NT2/D1 (cell line): Measurements from ENCODE around the gene PDCD1.
A peak's percentile ranks its signal among the peaks of the same experiment; 100 is the strongest.
"Not testable (repeated sequence)": the region's sequence is repeated elsewhere in the genome, so short reads cannot be mapped to it uniquely, and the experiment has no call there.

ENCODE experiments used
- DNase-seq: peaks from one replicate; pipeline ENCODE4 v3.0.0-alpha.2; 2011; ENCODE audit warnings: low read depth, low spot score
- H3K27me3 ChIP-seq: 2 replicates; pipeline ENCODE4 v1.6.0; 2011; ENCODE audit warnings: mild to moderate bottlenecking; ENCODE audit not compliant: insufficient read length, insufficient read depth
- H3K36me3 ChIP-seq: 2 replicates; pipeline ENCODE4 v1.6.1; 2011; ENCODE audit warnings: mild to moderate bottlenecking, low read length, mixed read lengths; ENCODE audit not compliant: insufficient read depth, insufficient read length
- H3K4me1 ChIP-seq: 2 replicates; pipeline ENCODE4 v1.5.1; 2011; ENCODE audit not compliant: insufficient read depth, insufficient read length
- H3K4me3 ChIP-seq: 2 replicates; pipeline ENCODE4 v1.5.1; 2011; ENCODE audit warnings: low read depth; ENCODE audit not compliant: insufficient read length
- H3K9ac ChIP-seq: 2 replicates; pipeline ENCODE4 v1.6.0; 2011; ENCODE audit warnings: low read depth; ENCODE audit not compliant: insufficient read length
- H3K9me3 ChIP-seq: 2 replicates; pipeline ENCODE4 v1.5.1; 2011; ENCODE audit warnings: mild to moderate bottlenecking, low read length; ENCODE audit not compliant: insufficient read depth
- SUZ12 ChIP-seq: IDR thresholded peaks from 2 replicates; pipeline ENCODE4 v1.6.1; 2011; ENCODE audit not compliant: insufficient read length, insufficient read depth; ENCODE audit errors: extremely low read depth
- YY1 ChIP-seq: IDR thresholded peaks from 2 replicates; pipeline ENCODE4 v1.6.1; 2011; ENCODE audit not compliant: insufficient read length, insufficient read depth
- ZNF274 ChIP-seq: IDR thresholded peaks from 2 replicates; pipeline ENCODE4 v1.6.1; 2011; ENCODE audit warnings: mild to moderate bottlenecking, low read depth, low read length

PDCD1 gene

GRCh38 chr2:241880311-241881073 lies 21.8 kb upstream of the PDCD1 start:
- TF ChIP-seq YY1 (no peak), ZNF274 (no peak), SUZ12 (no peak)
- peak overlapping the region; percentile 77 for H3K9ac ChIP-seq
- no peak for DNase-seq

GRCh38 chr2:241879326-241879725 lies 20.6 kb upstream of the PDCD1 start:
- H3K36me3 ChIP-seq: no peaks in the 10 kb centered on the region
- peaks cover 13% of the 10 kb centered on the region; the same call in 1 of the 2 replicates for H3K9me3 ChIP-seq
- no peaks in the 10 kb centered on the region for H3K27me3 ChIP-seq
- H3K4me3 ChIP-seq: no peak overlapping the region
- H3K9ac ChIP-seq: peak overlapping the region; percentile 28
- peaks cover 14% of the 10 kb centered on the region for H3K4me1 ChIP-seq
- TF ChIP-seq SUZ12: no peak
- TF ChIP-seq YY1: no peak
- TF ChIP-seq ZNF274: no peak
- DNase-seq: no peak

More at GRCh38 chr2:241880311-241881073, 21.8 kb upstream of the PDCD1 start:
- no peaks in the 10 kb centered on the region for H3K27me3 ChIP-seq
- H3K4me1 ChIP-seq: peaks cover 14% of the 10 kb centered on the region
- H3K9me3 ChIP-seq: 0 out of 2 replicates have a peak, but pooled peaks cover 2% of the 10 kb centered on the region
- H3K4me3 ChIP-seq: peak overlapping the region; percentile 59
- no peaks in the 10 kb centered on the region for H3K36me3 ChIP-seq

- Histone ChIP-seq H3K4me1 (peaks cover 14% of the 10 kb centered on the region), H3K27me3 (no peaks in the 10 kb centered on the region), H3K36me3 (no peaks in the 10 kb centered on the region), H3K9ac (peak overlapping the region; percentile 51), H3K9me3 (peaks cover 21% of the 10 kb centered on the region; the same call in 1 of the 2 replicates), H3K4me3 (no peak overlapping the region)
- peak; percentile 57 for DNase-seq
- TF ChIP-seq YY1 (no peak), SUZ12 (no peak), ZNF274 (no peak)
These were observed 19.6 kb upstream of the PDCD1 start for GRCh38 chr2:241877989-241878970.

- peaks cover 21% of the 10 kb centered on the region; the same call in 1 of the 2 replicates for H3K9me3 ChIP-seq
- TF ChIP-seq ZNF274 (no peak), SUZ12 (no peak), YY1 (no peak)
- no peak for DNase-seq
- H3K36me3 ChIP-seq: no peaks in the 10 kb centered on the region
- no peak overlapping the region for H3K9ac ChIP-seq
- H3K4me1 ChIP-seq: peaks cover 12% of the 10 kb centered on the region
- H3K27me3 ChIP-seq: no peaks in the 10 kb centered on the region
- H3K4me3 ChIP-seq: no peak overlapping the region
These were observed 18.5 kb upstream of the PDCD1 start for GRCh38 chr2:241877197-241877685.

- no peaks in the 10 kb centered on the region for H3K36me3 ChIP-seq
- DNase-seq: no peak
- H3K27me3 ChIP-seq: no peaks in the 10 kb centered on the region
- peaks cover 8% of the 10 kb centered on the region for H3K4me1 ChIP-seq
- TF ChIP-seq ZNF274 (no peak), SUZ12 (no peak), YY1 (no peak)
- H3K9me3 ChIP-seq: peaks cover 21% of the 10 kb centered on the region; the same call in 1 of the 2 replicates
- no peak overlapping the region for H3K4me3 ChIP-seq
- H3K9ac ChIP-seq: peak overlapping the region; percentile 21
These were observed 18.0 kb upstream of the PDCD1 start for GRCh38 chr2:241876528-241877196.

GRCh38 chr2:241875754-241876527 lies 17.2 kb upstream of the PDCD1 start:
- H3K4me3 ChIP-seq, H3K36me3 ChIP-seq, H3K4me1 ChIP-seq, H3K9ac ChIP-seq, H3K27me3 ChIP-seq, DNase-seq: not testable (repeated sequence)
- peaks cover 21% of the 10 kb centered on the region; the same call in 1 of the 2 replicates for H3K9me3 ChIP-seq
